Fibroblast of lung (primary cell): ENCODE data around the gene R3HDML.

Experiments used
- CTCF ChIP-seq, 2 donors: IDR thresholded peaks in 1 of 2; conservative IDR thresholded peaks in 1 of 2; 1 replicate in 1 of 2; 2 replicates in 1 of 2; pipeline ENCODE4 v1.5.1; 2011 to 2012; ENCODE audit warnings: low read length in 2 of 2, control low read depth in 1 of 2, inconsistent platforms in 1 of 2, low read depth in 1 of 2, mild to moderate bottlenecking in 1 of 2
- EZH2 ChIP-seq: IDR thresholded peaks from 2 replicates; pipeline ENCODE4 v1.5.1; 2012; ENCODE audit warnings: low read length, control low read depth, mild to moderate bottlenecking; ENCODE audit errors: missing control alignments

DNA sequence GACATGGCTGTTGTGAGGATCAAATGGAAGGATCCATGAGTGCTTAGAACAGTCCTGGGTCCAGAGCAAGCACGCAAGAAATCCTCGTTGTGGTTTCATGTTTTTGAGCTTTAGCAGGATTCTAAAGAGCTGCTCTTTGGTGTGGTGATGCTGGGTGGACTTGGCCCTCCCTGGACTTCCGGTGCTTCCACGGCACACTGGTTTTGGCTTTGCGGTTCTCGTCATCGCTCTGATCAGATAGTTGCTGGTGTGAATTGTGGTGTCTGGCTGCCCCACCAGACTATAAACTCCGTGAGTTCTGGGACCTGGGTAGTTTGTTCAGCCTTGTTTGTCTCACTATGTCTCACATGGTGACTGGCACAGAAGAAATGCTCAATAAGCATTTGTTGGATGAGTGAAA lies 21.9 kb downstream of the R3HDML start:
- no peak for TF ChIP-seq EZH2
- no peak for TF ChIP-seq CTCF (conservative IDR thresholded peaks at IDR 0.05 in 1 of 2, IDR thresholded peaks at IDR 0.05 in 1 of 2; ENCODE audit: low read depth in 1 of 2, low read length in 2 of 2)
